ENCODE results near the gene SRD5A2.

Gene SRD5A2

GRCh38 chr2:31580321-31581117 is at the start of gene SRD5A2:
Gene SRD5A2, minus strand, starts transcription at chr2:31580938. Its CDS starts 38 bp downstream, at chr2:31580900.
- no peak for DNase-seq

GRCh38 chr2:31606509-31606908 is 25.8 kb upstream of the SRD5A2 start:
- DNase-seq: no peak

- no peak for DNase-seq
Measured at GRCh38 chr2:31598694-31599093, 18.0 kb upstream of the SRD5A2 start.

GRCh38 chr2:31586230-31586629 is 5.5 kb upstream of the SRD5A2 start:
- DNase-seq: no peak

- no peak for DNase-seq
Measured at GRCh38 chr2:31581124-31581795, 522 bp upstream of the SRD5A2 start.

GRCh38 chr2:31579996-31580320 is 780 bp downstream of the SRD5A2 start:
- no peak for DNase-seq

- DNase-seq: no peak
Measured at GRCh38 chr2:31578316-31578715, 2.4 kb downstream of the SRD5A2 start.

- DNase-seq: no peak
Measured at GRCh38 chr2:31577143-31577542, 3.6 kb downstream of the SRD5A2 start.

GRCh38 chr2:31568585-31569201 is 12.0 kb downstream of the SRD5A2 start:
- no peak for DNase-seq

- no peak for DNase-seq
Measured at GRCh38 chr2:31567679-31568078, 13.1 kb downstream of the SRD5A2 start.

GRCh38 chr2:31563273-31563839 is 17.4 kb downstream of the SRD5A2 start:
- no peak for DNase-seq

- DNase-seq: no peak
Measured at GRCh38 chr2:31561823-31562222, 18.9 kb downstream of the SRD5A2 start.

GRCh38 chr2:31558401-31559295 is 22.1 kb downstream of the SRD5A2 start:
- DNase-seq: no peak

GRCh38 chr2:31556940-31557339 is 23.8 kb downstream of the SRD5A2 start:
- DNase-seq: no peak

- DNase-seq: no peak
Measured at GRCh38 chr2:31555967-31556706, 24.6 kb downstream of the SRD5A2 start.

GRCh38 chr2:31553362-31553761 is 27.4 kb downstream of the SRD5A2 start:
- DNase-seq: no peak

GRCh38 chr2:31547485-31547884 is 33.3 kb downstream of the SRD5A2 start:
- no peak for DNase-seq

- no peak for DNase-seq
Measured at GRCh38 chr2:31541853-31542252, 38.9 kb downstream of the SRD5A2 start.

GRCh38 chr2:31539505-31539904 is 41.2 kb downstream of the SRD5A2 start:
- DNase-seq: no peak

- no peak for DNase-seq
Measured at GRCh38 chr2:31535768-31536167, 45.0 kb downstream of the SRD5A2 start.

GRCh38 chr2:31534636-31535035 is 46.1 kb downstream of the SRD5A2 start:
- DNase-seq: no peak

- no peak for DNase-seq
Measured at GRCh38 chr2:31533036-31533435, 47.7 kb downstream of the SRD5A2 start.

All from stimulated activated CD8-positive, alpha-beta memory T cell treated with anti-CD3 and anti-CD28 coated beads, Interleukin-4, amount 100 ng/mL, for 48 hours (primary cell).